ENCODE results near the gene DNAI1.

DNA sequence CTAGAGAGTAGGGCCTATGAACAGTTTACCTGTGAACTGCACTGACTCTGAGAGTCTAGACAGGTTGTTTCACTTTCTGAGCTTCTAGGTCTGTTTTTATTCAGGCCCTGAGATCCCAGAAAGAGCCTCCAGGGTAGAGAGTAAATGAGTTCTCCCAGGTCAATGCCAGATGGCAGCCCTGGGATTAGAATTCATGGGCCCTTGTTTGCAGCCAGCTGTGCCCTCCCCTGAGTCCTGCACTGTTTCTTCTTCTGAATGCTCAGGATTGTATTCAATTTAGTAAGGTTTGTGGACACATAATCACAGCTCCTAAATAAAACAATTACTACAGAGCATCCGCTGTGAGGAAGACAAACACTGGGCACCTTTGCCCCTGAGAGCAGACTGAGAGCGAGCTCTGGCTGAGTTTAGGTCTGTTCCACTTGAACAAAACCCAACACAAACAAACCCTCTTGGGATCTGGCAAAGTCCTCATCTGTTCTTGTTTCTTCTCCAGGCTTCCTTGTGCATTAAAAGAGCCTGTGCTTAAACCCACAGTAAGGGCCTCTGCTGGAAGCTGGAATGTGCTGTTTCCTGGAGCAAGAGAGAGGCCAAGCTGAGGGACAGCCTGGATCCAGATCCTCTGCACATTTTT lies 30.2 kb upstream of the DNAI1 start:
- TF ChIP-seq, protein P1, sequence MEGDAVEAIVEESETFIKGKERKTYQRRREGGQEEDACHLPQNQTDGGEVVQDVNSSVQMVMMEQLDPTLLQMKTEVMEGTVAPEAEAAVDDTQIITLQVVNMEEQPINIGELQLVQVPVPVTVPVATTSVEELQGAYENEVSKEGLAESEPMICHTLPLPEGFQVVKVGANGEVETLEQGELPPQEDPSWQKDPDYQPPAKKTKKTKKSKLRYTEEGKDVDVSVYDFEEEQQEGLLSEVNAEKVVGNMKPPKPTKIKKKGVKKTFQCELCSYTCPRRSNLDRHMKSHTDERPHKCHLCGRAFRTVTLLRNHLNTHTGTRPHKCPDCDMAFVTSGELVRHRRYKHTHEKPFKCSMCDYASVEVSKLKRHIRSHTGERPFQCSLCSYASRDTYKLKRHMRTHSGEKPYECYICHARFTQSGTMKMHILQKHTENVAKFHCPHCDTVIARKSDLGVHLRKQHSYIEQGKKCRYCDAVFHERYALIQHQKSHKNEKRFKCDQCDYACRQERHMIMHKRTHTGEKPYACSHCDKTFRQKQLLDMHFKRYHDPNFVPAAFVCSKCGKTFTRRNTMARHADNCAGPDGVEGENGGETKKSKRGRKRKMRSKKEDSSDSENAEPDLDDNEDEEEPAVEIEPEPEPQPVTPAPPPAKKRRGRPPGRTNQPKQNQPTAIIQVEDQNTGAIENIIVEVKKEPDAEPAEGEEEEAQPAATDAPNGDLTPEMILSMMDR (IDR thresholded peaks at IDR 0.05 in 2 of 3, conservative IDR thresholded peaks at IDR 0.05 in 1 of 3; ENCODE audit: borderline replicate concordance in 1 of 3, insufficient read depth in 1 of 3, low read depth in 2 of 3, low read length in 2 of 3) = no peak
- TF ChIP-seq, protein P2, sequence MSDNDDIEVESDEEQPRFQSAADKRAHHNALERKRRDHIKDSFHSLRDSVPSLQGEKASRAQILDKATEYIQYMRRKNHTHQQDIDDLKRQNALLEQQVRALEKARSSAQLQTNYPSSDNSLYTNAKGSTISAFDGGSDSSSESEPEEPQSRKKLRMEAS (IDR thresholded peaks at IDR 0.05) = no peak
- TF ChIP-seq POLR2A (IDR thresholded peaks at IDR 0.05; ENCODE audit: borderline replicate concordance, extremely low read depth, insufficient read depth, insufficient read length) (no peak), CEBPB (IDR thresholded peaks at IDR 0.05; ENCODE audit: low read depth) (no peak), EZH2 (IDR thresholded peaks at IDR 0.05) (no peak), POLR2AphosphoS5 (IDR thresholded peaks at IDR 0.05; ENCODE audit: low read depth, low read length) (no peak)
- TF ChIP-seq, protein P3, sequence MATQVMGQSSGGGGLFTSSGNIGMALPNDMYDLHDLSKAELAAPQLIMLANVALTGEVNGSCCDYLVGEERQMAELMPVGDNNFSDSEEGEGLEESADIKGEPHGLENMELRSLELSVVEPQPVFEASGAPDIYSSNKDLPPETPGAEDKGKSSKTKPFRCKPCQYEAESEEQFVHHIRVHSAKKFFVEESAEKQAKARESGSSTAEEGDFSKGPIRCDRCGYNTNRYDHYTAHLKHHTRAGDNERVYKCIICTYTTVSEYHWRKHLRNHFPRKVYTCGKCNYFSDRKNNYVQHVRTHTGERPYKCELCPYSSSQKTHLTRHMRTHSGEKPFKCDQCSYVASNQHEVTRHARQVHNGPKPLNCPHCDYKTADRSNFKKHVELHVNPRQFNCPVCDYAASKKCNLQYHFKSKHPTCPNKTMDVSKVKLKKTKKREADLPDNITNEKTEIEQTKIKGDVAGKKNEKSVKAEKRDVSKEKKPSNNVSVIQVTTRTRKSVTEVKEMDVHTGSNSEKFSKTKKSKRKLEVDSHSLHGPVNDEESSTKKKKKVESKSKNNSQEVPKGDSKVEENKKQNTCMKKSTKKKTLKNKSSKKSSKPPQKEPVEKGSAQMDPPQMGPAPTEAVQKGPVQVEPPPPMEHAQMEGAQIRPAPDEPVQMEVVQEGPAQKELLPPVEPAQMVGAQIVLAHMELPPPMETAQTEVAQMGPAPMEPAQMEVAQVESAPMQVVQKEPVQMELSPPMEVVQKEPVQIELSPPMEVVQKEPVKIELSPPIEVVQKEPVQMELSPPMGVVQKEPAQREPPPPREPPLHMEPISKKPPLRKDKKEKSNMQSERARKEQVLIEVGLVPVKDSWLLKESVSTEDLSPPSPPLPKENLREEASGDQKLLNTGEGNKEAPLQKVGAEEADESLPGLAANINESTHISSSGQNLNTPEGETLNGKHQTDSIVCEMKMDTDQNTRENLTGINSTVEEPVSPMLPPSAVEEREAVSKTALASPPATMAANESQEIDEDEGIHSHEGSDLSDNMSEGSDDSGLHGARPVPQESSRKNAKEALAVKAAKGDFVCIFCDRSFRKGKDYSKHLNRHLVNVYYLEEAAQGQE (IDR thresholded peaks at IDR 0.05; ENCODE audit: low read depth) = no peak
- TF ChIP-seq, protein P4, sequence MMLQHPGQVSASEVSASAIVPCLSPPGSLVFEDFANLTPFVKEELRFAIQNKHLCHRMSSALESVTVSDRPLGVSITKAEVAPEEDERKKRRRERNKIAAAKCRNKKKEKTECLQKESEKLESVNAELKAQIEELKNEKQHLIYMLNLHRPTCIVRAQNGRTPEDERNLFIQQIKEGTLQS (IDR thresholded peaks at IDR 0.05) = no peak
